HG02973 (cell line): ENCODE measurements around the gene CEACAM1.
"Not testable (repeated sequence)": the region's sequence is repeated elsewhere in the genome, so short reads cannot be mapped to it uniquely, and the experiment has no call there.

Source experiments
- ATAC-seq: cut with Tn5 transposase; IDR thresholded peaks from one replicate; pipeline ENCODE4 v1.9.1; 2021; ENCODE audit warnings: moderate library complexity; ENCODE audit not compliant: unreplicated experiment

CEACAM1 gene

GRCh38 chr19:42528354-42529247 lies at the start of gene CEACAM1:
CEACAM1 (minus strand) TSS chr19:42528481; CDS start chr19:42528374, 107 bp downstream.
- ATAC-seq = no peak

- ATAC-seq = no peak
These were observed 48.7 kb upstream of the CEACAM1 start for GRCh38 chr19:42577016-42577415.

GRCh38 chr19:42576241-42576640 lies 48.0 kb upstream of the CEACAM1 start:
- ATAC-seq = no peak

GRCh38 chr19:42573642-42574041 lies 45.4 kb upstream of the CEACAM1 start:
- ATAC-seq = no peak

- no peak for ATAC-seq
These were observed 42.8 kb upstream of the CEACAM1 start for GRCh38 chr19:42571116-42571515.

GRCh38 chr19:42569193-42569592 lies 40.9 kb upstream of the CEACAM1 start:
- no peak for ATAC-seq

GRCh38 chr19:42568006-42568405 lies 39.7 kb upstream of the CEACAM1 start:
- ATAC-seq = no peak

GRCh38 chr19:42567567-42567966 lies 39.3 kb upstream of the CEACAM1 start:
- ATAC-seq = no peak

GRCh38 chr19:42563352-42564210 lies 35.3 kb upstream of the CEACAM1 start:
- no peak for ATAC-seq

- no peak for ATAC-seq
These were observed 33.2 kb upstream of the CEACAM1 start for GRCh38 chr19:42561512-42561911.

GRCh38 chr19:42560731-42561130 lies 32.5 kb upstream of the CEACAM1 start:
- no peak for ATAC-seq

- ATAC-seq = no peak
These were observed 30.3 kb upstream of the CEACAM1 start for GRCh38 chr19:42558450-42559150.

- ATAC-seq = not testable (repeated sequence)
These were observed 29.1 kb upstream of the CEACAM1 start for GRCh38 chr19:42557386-42557871.

GRCh38 chr19:42555801-42556200 lies 27.5 kb upstream of the CEACAM1 start:
- no peak for ATAC-seq

GRCh38 chr19:42555317-42555716 lies 27.0 kb upstream of the CEACAM1 start:
- ATAC-seq = no peak

GRCh38 chr19:42554046-42554575 lies 25.8 kb upstream of the CEACAM1 start:
- ATAC-seq = no peak

- ATAC-seq = no peak
These were observed 25.2 kb upstream of the CEACAM1 start for GRCh38 chr19:42553292-42554045.

- ATAC-seq = no peak
These were observed 24.1 kb upstream of the CEACAM1 start for GRCh38 chr19:42552086-42553065.

- ATAC-seq = not testable (repeated sequence)
These were observed 22.2 kb upstream of the CEACAM1 start for GRCh38 chr19:42550521-42550920.
